NB4 (cell line): ENCODE results near the gene CFAP46.

Experiments used
- DNase-seq: peaks from one replicate; pipeline ENCODE4 v3.0.0; 2010; ENCODE audit warnings: low read depth
- H3K4me3 ChIP-seq: one replicate; pipeline ENCODE4 v1.5.1; 2011; ENCODE audit warnings: mild to moderate bottlenecking, low read depth, low read length, moderate library complexity
- CTCF ChIP-seq: IDR thresholded peaks from one replicate; pipeline ENCODE4 v1.5.1; 2012; ENCODE audit warnings: low read depth, low read length
- MAX ChIP-seq: IDR thresholded peaks from 2 replicates; pipeline ENCODE4 v1.6.1; 2011; ENCODE audit warnings: low read depth, low read length
- MYC ChIP-seq: IDR thresholded peaks from 2 replicates; pipeline ENCODE4 v1.6.1; 2011; ENCODE audit warnings: low read depth, low read length
- POLR2A ChIP-seq: IDR thresholded peaks from 2 replicates; pipeline ENCODE4 v1.6.1; 2011; ENCODE audit warnings: mild to moderate bottlenecking; ENCODE audit not compliant: insufficient read length; ENCODE audit errors: extremely low read depth

The CFAP46 gene

GRCh38 chr10:132865851-132866600 lies 76.3 kb downstream of the CFAP46 start:
- TF ChIP-seq CTCF (no peak), MAX (no peak), POLR2A (no peak), MYC (no peak)
- DNase-seq, result no peak
- H3K4me3 ChIP-seq, result no peak overlapping the region

- no peak for DNase-seq
- H3K4me3 ChIP-seq, result no peak overlapping the region
- TF ChIP-seq MAX (no peak), CTCF (no peak), POLR2A (no peak), MYC (no peak)
Measured at GRCh38 chr10:132865171-132865631, 77.2 kb downstream of the CFAP46 start.

GRCh38 chr10:132862485-132863420 lies 79.6 kb downstream of the CFAP46 start:
- peak; percentile 42 for DNase-seq
- H3K4me3 ChIP-seq, result no peak overlapping the region
- no peak for TF ChIP-seq MYC
- no peak for TF ChIP-seq CTCF
- TF ChIP-seq POLR2A, result no peak
- TF ChIP-seq MAX, result no peak

- no peak overlapping the region for H3K4me3 ChIP-seq
- TF ChIP-seq MYC, result no peak
- no peak for TF ChIP-seq POLR2A
- no peak for TF ChIP-seq CTCF
- no peak for TF ChIP-seq MAX
- DNase-seq, result no peak
Measured at GRCh38 chr10:132861884-132862461, 80.4 kb downstream of the CFAP46 start.

GRCh38 chr10:132861116-132861691 lies 81.2 kb downstream of the CFAP46 start:
- no peak for DNase-seq
- TF ChIP-seq MAX (no peak), POLR2A (no peak), MYC (no peak), CTCF (no peak)
- no peak overlapping the region for H3K4me3 ChIP-seq
